A549 (cell line): Measurements from ENCODE around the gene ZFAND2B.

Experiments
- MAX ChIP-seq: IDR thresholded peaks from 2 replicates; pipeline ENCODE4 v1.6.1; 2012
- PBX3 ChIP-seq: IDR thresholded peaks from 2 replicates; pipeline ENCODE4 v1.6.1; 2012

- TF ChIP-seq MAX (no peak), PBX3 (no peak)
Observed at GRCh38 chr2:219158586-219158985, 48.0 kb upstream of the ZFAND2B start.
